ENCODE data around the gene BAG3.

Gene BAG3

DNA sequence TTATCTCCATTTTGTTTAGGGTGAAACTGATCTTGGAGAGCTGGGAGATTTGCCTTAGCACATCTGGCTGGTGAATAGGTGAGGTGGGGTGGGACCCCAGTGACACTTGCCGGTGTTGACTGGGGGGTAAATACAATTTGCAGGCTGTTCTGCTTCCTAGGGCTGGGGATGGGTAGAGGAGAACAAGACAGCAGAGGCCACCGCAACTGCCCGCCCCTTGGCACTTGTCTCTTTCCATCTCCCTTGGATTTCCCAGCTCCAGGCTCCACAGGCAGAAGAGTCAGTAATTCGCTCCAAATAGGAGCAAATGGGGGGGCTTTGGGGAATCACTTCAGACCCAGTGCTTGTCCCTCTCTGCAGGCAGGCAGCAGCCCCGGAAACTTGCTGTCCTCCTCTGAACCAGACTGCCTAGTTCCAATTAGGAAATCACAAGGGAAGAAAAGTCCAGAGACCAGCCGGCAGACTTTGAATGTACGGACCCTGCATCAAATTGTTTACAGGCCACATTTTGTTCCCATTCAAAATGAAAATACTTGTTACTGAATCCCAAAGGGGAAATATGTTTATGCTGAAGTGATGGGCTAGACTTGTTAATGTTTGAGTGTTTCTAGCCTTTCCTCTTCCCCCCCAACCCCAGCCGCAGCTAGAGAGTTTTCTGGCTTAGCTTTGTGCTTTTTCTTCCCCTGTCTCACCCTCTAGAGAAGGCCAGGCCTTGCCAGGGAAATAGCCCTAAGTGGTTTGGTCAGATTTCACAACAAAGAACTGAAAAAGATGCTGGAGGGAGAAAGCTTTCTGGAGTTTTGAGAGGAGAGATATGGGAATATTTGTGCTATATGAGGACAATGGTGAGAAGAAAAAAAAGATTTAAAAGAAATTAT is 64.7 kb downstream of the BAG3 start:
- Histone ChIP-seq H3K27ac (peak overlapping the region in 3 of 21 experiments; percentile 30 to 43 (median 42)), H3K4me3 (no peak overlapping the region)

DNA sequence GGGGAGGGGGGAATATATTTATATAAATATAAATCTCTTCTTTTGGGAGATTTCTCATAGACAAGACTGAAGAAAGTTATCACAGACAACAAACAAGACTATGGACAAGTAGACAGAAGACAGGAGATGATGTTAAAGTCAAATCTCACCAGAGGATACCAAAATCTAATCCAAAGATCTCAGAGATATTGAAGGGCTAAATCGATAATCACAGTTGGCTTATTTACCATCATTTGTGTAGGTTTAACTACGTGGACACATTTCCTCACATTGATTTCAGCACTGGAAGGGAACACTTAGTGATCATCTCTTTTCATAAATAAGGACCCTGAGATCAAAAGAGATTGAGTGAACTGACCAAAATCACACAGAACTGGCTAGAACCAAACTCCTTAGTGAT is 72.0 kb downstream of the BAG3 start:
- Histone ChIP-seq H3K4me3 (no peak overlapping the region), H3K27ac (no peak overlapping the region)

DNA sequence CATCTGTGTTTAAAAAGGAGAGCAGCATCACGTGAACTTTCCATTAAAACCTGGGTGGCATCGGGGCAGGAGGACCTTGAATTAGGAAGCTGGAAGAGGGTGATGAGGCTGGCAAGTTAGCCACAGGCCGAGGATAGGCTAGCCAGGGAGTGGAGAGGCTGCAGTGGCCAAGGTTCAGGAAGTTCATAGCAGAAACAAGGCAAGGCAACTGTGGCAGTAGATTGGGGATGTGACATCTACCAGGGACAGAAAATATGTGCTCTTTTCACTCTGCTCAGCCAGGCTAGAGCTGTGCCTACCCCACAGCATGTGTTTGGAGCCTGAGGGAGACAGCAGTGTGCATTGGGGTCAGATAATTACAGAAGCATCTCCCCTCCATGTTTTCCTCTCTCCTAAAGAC is 72.4 kb downstream of the BAG3 start:
- peak overlapping the region in 1 of 21 experiments; percentile 25 for H3K27ac ChIP-seq

DNA sequence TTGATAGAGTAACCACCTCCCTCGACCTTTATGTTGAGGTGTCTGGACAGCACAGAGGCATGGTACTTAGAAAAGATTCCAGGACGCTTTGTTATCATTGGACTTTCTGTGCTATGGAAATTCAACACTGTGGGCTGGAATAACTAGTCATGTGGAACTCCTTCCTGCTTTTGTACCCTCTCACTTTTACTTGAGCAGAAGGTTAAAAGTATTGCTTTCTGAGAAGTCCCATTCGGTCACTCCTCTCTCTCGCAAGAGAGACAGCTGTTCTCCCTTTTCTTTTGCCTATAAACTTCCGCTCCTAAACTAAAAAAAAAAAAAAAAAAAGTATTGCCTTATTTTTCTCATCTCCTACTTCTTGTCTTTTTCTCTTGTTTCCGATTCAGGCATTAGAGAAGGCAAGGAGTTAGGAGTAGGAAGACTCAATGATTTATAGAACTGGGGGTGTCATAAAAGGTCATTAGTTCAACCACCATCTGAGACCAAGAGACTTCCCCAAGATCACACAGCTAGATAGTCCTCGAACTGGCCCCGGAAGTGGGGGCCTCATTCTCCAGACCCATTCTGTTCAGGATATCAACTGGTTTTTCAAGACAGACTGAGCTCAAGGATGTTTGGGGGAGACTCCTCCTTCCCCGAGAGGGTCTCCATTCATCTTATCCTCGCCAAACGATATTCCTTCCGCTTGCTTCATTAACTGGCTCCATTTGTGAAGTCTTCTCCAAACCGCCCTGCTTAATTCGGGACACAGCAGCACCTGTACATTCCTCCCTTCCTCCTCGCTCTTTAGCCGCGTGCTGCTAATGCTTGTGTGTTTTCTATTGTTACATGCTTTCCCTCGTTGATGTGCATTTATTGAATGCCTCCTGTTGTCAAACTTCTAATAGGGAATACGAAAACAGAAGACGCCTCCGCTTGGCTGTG is 73.7 kb downstream of the BAG3 start:
- Histone ChIP-seq H3K4me3 (peak overlapping the region; percentile 71 to 97 (median 82)), H3K27ac (peak overlapping the region; percentile 84 to 99 (median 92))

More for the DNA sequence above, 72.4 kb downstream of the BAG3 start:
- no peak overlapping the region for H3K4me3 ChIP-seq

DNA sequence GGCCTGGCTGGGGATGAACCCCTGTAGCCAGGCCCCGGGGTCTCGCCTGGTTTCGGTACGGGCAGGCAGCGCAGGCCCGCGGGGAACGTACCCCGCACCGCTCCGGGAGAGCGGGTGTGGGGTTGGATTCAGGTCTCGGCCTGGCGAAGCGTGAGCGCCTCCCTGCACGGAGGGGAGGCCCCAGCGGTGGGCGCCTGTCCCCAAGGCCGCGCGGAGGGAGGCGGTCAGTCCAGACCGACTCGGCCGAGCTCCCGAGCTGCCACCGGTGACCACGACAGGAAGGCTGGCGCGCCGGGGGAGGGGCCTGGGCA is 74.3 kb downstream of the BAG3 start:
- peak overlapping the region; percentile 84 to 99 (median 92) for H3K27ac ChIP-seq
- peak overlapping the region; percentile 71 to 97 (median 82) for H3K4me3 ChIP-seq

DNA sequence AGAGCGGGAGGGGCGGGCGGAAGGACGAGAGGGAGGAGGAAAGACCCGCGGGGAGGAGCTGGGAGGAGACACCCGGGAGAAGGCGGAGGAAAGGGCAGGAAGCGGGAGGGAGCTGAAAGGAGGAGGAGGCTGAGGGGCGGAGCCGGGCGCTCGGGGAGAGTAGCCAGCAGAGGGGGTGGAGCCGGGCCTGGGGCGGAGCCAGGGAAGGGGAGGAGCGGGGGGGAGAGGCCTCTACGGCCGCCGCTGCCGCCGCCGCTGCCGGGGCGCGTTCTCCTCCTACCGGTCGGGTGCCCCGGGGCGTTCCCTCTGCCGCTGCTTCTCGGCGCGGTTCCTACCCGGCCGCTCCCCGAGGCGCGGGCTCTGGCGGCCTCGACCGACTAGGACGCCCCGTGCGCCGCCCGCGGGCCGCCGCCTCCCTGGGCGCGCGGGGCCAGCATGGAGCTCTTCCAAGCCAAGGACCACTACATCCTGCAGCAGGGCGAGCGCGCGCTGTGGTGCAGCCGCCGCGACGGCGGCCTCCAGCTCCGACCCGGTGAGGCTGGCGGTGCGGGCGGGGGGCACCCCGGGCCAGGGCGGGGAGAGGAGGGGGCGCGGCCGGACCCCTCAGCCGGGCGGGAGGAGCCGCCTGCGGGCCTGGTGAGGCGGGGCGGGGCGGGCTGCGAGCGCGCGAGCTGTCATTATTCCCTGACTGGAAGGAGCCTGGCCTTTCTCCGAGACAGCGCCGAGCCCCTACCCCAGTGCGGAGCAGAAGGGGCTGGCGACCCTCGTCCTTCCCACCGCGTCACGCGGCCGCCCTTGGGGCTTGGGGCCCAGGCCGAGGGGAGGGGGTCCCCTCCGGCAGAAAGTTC is 74.9 kb downstream of the BAG3 start, which contains the start of gene INPP5F:
Gene INPP5F, plus strand, starts transcription at position 223 of the 848 bp plus-strand sequence. Its CDS starts 213 bp downstream, at position 436.
- peak within 1 kb of the TSS; percentile 84 to 99 (median 92) for H3K27ac ChIP-seq
- H3K4me3 ChIP-seq = peak within 1 kb of the TSS; percentile 71 to 97 (median 82)

DNA sequence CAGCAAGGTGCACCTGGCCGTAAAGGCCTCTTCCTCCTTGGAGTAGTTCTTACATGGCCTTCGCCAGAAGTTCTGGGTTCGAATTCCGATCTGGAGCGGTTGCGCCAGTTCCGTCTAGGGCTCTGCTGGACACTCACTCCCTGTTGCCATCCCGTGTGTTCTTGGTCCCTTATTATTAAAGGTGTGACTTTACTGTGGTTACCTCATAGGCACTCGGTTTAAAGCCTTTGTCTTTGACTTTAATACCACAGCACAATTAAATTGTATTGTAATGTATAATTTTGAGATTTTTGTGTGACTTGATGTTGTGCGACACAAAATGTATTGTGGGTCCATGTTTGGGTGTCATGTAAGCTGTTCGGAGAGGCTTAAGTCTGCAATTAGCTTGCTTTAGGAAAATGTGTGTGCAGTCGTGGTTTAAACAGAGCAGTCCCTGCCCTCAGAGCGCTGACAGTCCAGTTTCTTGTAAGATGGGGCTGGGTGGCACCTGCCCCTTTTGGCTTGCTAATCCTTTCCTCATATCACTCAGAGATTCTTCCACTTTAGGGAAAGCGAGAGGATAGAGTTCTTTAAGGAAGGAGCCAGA is 75.6 kb downstream of the BAG3 start:
- Histone ChIP-seq H3K27ac (peak overlapping the region; percentile 16 to 99 (median 87)), H3K4me3 (peak overlapping the region; percentile 71 to 97 (median 82))
